GM19372 (cell line): ENCODE results near the gene ZMAT5.
A peak's percentile ranks its signal among the peaks of the same experiment; 100 is the strongest.

Experiments used
- ATAC-seq: cut with Tn5 transposase; IDR thresholded peaks from one replicate; pipeline ENCODE4 v1.9.1; 2021; ENCODE audit warnings: mild to moderate bottlenecking, low read depth, moderate library complexity; ENCODE audit not compliant: unreplicated experiment

ZMAT5 gene, protein sequence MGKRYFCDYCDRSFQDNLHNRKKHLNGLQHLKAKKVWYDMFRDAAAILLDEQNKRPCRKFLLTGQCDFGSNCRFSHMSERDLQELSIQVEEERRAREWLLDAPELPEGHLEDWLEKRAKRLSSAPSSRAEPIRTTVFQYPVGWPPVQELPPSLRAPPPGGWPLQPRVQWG

DNA sequence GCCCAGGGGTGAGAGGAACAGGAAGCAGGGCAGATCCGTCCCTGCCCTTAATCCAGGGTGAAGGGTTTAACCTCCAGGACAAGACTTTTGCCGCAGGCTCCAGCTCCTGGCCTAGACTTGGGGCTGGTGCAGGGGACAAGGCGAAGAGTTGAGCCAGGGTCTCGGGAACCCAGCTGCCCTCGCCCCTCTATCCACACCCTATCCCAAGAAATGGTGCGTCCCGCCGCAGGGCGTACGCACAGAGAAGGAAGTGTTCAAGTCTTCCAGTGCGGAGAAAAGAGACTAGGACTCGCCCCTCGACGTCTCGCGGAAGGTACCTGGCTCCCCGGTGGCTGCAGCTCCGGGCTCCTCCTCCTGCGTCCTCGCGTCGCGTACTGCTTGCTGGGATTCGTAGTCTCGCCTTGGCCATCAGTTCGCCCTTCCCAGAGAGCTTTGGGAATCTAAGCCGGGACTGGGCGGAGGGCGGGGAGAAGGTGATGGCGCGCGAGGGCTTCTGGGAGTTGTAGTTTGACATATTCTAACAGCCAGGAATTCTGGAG, at the start of gene ZMAT5:
Gene ZMAT5 (minus strand): TSS at position 376 of the 539 bp plus-strand sequence. CDS start 18,463 bp downstream, outside the sequence.
- peak; percentile 85 for ATAC-seq

GRCh38 chr22:29816539-29816938, 49.7 kb upstream of the ZMAT5 start:
- ATAC-seq, result no peak

- ATAC-seq, result no peak
These were observed 49.3 kb upstream of the ZMAT5 start for GRCh38 chr22:29816128-29816527.

DNA sequence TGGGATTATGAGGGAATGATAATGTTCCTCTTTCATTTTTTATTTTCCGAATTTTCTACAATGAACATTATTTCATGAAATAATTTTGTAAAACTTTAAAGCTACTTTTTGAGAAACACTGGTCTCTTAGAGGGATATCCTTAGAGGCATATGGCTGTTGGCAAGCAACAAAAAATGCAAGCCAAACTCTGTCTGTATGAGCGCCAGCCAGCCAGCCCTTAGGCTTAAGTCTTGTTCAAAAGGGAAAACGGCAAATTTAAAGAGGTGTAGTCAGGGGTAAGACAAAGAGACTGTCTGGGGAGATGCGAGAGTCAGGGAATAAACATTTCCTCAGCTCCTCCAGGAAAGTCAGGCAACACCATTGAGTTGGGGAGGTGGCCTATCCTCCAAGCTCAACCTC, 48.8 kb upstream of the ZMAT5 start:
- no peak for ATAC-seq

- ATAC-seq, result no peak
These were observed 47.2 kb upstream of the ZMAT5 start for GRCh38 chr22:29814003-29814402.

DNA sequence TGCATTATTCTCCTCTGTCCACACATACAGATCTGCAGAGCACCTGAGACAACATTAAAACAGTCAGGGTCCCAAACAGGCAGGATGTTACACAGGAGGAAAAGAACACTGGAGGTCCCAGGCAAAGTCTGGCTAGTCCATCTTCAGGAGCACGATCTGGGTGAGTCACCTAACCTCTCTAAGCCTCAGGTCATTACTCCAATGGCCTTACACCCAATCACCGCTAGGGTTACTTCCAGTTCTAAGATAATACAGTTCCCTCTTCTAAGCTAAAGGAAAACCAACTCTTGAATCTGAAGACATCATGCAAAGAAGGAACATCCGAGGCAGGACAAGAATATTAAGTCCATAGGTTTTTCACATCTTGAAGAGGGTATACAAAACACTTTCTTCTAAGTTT, 46.8 kb upstream of the ZMAT5 start:
- no peak for ATAC-seq

DNA sequence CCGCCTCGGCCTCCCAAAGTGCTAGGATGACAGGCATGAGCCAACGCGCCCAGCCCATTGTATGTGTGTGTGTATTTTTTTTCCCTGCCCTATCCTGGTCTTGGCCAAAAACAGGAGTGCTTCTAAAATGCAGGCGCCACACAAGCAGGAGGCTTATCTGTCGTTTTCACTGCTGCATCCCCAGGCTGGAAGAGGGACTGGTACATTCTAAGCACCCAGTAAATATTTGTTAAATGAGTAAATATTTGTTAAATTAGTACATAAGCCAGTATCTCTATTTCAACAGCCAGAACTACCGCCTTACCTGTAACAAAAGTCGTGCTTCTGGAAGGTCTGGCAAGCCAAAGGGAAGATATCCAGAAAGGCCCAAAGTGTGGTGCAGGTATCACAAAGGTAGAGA, 46.3 kb upstream of the ZMAT5 start:
- ATAC-seq, result no peak

GRCh38 chr22:29811377-29811776, 44.6 kb upstream of the ZMAT5 start:
- ATAC-seq, result no peak

DNA sequence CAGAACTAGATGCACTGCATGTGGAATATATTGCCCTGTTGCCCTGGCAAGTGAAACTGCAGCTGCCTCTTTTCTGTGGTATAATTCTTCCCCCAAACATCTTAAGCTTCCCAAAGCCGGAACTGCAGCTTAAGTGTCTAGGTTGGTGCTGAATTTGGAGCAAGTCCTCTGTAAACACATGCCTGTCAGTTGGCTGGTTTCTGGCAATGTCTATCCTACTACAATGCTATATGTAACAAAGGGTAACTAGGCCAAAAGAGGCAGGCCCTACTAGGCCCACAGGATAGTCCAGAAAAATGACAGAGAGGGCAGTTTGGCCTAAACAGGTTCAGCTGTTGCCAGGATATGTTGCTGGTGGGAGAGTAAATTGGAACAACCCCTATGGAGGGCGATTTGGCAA, 43.4 kb upstream of the ZMAT5 start:
- ATAC-seq, result no peak

DNA sequence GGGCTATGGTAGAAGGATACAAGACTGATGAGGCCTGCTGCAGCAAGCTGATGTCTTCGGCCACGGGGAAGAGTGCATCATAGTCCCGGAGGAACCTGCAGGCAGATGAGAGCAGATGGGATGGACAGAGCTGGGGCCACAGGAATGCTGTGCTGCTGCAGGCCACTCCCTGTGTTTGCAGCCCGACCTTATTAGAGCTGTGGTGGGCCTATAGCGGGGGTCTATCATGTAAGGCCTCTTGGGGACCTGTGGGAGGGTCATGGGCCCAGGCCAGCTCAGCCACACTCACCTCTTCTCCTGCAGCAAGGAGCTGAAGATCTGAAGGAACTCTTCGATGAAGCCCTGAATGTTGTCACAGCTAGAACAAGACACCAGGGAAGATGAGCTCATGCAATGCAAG, 39.4 kb upstream of the ZMAT5 start:
- no peak for ATAC-seq

GRCh38 chr22:29804985-29805384, 38.2 kb upstream of the ZMAT5 start:
- no peak for ATAC-seq

DNA sequence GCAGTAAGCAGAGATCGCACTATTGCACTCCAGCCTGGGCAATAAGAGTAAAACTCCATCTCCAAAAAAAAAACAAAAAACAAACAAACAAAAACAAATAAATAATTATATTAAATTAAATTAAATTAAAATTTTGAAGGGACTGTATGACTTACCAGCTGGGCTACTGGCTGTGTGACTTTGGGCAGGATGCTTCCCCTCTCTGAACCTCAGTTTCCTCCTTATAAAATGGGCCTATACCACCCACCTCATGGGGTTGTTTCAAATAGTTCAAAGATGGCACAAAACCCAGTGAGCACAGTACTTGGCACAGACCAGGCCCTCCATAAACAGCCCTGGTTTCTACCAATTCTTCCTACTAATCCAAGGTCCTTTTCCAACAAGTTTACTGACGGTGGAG, 36.4 kb upstream of the ZMAT5 start:
- ATAC-seq, result no peak

- ATAC-seq, result no peak
These were observed 35.0 kb upstream of the ZMAT5 start for GRCh38 chr22:29801796-29802195.

GRCh38 chr22:29801153-29801552, 34.3 kb upstream of the ZMAT5 start:
- no peak for ATAC-seq

DNA sequence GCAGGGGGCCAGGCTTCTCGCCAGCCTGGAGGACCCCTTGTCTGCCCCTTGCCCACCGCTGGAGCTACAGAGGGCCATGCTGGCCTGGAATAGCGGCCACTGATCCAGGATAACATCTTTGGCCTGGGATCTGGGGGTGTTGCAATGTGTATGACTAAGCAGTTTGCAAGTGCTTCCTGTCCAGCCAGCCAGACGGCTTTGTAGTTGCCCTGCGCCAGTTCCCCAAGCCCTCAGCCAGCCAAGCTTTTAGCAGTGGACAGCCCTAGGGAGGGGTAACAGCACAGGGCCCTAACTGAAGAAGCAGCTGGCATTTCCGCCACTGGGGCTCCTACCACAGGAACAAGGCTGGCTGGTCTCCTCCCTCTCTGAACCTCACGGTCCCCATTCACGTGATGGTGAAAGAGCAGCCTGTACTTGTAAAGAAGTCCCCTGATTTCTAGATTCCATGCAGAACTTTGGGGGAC, 32.4 kb upstream of the ZMAT5 start:
- ATAC-seq, result no peak

GRCh38 chr22:29798801-29799200, 32.0 kb upstream of the ZMAT5 start:
- no peak for ATAC-seq

- no peak for ATAC-seq
These were observed 31.5 kb upstream of the ZMAT5 start for GRCh38 chr22:29798318-29798717.

DNA sequence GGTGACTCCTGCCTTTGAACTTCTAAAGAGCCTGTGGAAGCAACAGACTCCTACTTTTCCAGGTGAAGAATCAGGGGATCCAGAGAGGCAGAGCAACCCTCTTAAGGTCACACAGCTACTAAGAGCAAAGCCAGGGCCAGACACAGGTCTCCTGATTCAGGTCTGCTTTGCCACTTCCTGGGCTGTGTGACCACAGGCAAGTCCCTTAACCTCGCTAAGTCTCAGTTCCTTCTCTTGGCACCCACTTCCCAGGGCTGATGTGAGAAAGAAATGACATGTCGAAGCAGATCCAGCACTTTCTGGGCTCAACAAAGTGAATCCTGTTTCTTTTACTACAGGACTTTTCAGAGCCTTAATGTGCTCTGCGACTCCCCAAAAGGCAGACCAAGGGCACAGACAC, 30.5 kb upstream of the ZMAT5 start:
- no peak for ATAC-seq

- no peak for ATAC-seq
These were observed 28.9 kb upstream of the ZMAT5 start for GRCh38 chr22:29795663-29796062.

GRCh38 chr22:29793396-29793795, 26.6 kb upstream of the ZMAT5 start:
- no peak for ATAC-seq

DNA sequence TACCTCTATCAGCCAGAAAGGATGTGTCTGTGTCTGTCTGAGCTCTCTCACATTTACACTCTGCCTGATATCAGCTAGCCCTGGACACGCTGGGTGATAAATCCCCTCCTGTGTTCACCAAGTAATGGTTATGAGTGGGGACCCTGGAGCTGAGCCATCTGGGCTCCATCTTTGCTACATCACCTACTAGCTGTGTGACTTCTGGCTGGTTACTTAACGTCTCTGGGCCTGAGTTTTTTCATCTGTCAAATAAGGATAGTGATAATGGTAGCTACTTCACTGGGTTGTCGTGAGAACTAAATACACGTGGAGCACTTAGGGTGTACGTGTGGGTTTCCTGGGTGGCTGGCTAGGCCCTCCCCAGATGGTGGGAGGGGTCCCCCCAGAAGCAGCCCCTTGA, 23.3 kb upstream of the ZMAT5 start:
- ATAC-seq, result no peak

GRCh38 chr22:29788339-29789279, 21.8 kb upstream of the ZMAT5 start:
- ATAC-seq, result no peak
